ENCODE data around the gene SENP8.

DNA sequence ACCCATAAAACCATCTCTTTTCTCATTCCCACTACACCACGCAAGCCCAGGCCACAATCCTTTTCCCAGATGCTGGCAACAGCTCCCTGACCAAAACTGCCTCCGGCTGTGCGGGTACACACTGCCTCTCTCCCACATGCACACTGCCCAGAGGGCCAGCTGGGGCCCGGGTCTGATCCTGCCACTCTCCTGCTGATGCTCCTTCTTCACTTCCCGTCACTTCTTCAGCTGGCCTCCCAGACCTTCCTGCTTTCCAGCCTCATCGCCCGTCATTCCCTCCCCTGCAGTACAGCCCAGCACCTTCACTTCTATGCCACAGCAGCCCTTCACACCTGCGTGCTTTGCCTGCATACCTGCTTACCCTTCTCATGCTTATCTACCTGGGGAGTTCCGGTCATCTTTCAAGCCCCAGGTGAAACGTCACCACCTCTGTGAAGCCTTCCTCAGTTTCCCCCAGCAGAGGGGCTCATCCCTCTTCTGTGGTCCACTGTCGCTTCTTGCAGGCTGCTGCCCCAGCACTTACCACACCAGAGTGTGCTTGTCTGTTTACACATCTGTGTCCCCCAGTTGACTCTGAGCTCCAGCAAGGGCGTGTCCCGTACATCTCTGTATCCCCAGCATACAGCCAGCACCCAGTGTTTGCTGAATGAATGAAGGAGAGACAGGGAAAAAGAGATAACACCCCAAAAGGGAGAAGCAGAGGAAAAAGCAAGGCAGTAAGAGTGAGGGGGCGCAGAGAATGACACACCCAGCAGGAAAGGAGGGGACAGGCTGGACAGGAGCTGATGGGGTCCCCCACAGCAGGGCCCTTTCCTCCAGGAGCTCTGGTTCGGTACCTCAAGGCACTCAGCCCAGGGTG, 57.2 kb downstream of the SENP8 start:
- TF ChIP-seq EP300 (IDR thresholded peaks at IDR 0.05) = no peak
- TF ChIP-seq, protein P1, sequence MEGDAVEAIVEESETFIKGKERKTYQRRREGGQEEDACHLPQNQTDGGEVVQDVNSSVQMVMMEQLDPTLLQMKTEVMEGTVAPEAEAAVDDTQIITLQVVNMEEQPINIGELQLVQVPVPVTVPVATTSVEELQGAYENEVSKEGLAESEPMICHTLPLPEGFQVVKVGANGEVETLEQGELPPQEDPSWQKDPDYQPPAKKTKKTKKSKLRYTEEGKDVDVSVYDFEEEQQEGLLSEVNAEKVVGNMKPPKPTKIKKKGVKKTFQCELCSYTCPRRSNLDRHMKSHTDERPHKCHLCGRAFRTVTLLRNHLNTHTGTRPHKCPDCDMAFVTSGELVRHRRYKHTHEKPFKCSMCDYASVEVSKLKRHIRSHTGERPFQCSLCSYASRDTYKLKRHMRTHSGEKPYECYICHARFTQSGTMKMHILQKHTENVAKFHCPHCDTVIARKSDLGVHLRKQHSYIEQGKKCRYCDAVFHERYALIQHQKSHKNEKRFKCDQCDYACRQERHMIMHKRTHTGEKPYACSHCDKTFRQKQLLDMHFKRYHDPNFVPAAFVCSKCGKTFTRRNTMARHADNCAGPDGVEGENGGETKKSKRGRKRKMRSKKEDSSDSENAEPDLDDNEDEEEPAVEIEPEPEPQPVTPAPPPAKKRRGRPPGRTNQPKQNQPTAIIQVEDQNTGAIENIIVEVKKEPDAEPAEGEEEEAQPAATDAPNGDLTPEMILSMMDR (IDR thresholded peaks at IDR 0.05) = no peak
- no peak for TF ChIP-seq POLR2A (IDR thresholded peaks at IDR 0.05)

Data from tibial nerve (tissue), 4 donors.